ENCODE results near the gene FBXL12.

Gene FBXL12

GRCh38 chr19:9854282-9854846, 35.5 kb upstream of the FBXL12 start:
- WGBS (ENCODE audit: extremely low coverage, insufficient coverage, low lambda C conversion rate): no CpG with 5 or more reads among the region's 38 CpGs
- Histone ChIP-seq H3K4ac (ENCODE audit: low read depth, low read length) (no peak overlapping the region), H3K27me3 (ENCODE audit: insufficient read depth, low read length, poor library complexity) (no peaks in the 10 kb centered on the region), H2BK5ac (ENCODE audit: low read length) (no peak overlapping the region), H4K8ac (ENCODE audit: low read depth, low read length) (no peak overlapping the region), H2BK120ac (ENCODE audit: low read depth, low read length) (no peak overlapping the region), H2AK5ac (ENCODE audit: low read length) (no peak overlapping the region), H4K5ac (ENCODE audit: low read length) (no peak overlapping the region), H3K4me1 (ENCODE audit: control insufficient read depth, low read depth, low read length) (no peaks in the 10 kb centered on the region), H3K9ac (ENCODE audit: low read length) (no peak overlapping the region), H2BK15ac (replicated peaks; ENCODE audit: low read depth) (no peak overlapping the region), H3K79me1 (ENCODE audit: low read length) (no peaks in the 10 kb centered on the region), H3K56ac (ENCODE audit: low read length) (no peak overlapping the region), H3K23ac (ENCODE audit: low read length) (no peak overlapping the region), H3K18ac (ENCODE audit: low read length) (no peak overlapping the region), H3K4me2 (ENCODE audit: low read length) (no peak overlapping the region), H3K27ac (ENCODE audit: low read depth, low read length) (no peak overlapping the region), H3K79me2 (ENCODE audit: control insufficient read depth, insufficient read depth, low read length) (no peaks in the 10 kb centered on the region), H3K36me3 (ENCODE audit: control insufficient read depth, insufficient read depth, low read length) (no peaks in the 10 kb centered on the region), H3K4me3 (ENCODE audit: low read length) (no peak overlapping the region)
- no peak for DNase-seq

GRCh38 chr19:9850235-9850959, 31.5 kb upstream of the FBXL12 start:
- Histone ChIP-seq H3K4ac (ENCODE audit: low read depth, low read length) (no peak overlapping the region), H3K79me1 (ENCODE audit: low read length) (no peaks in the 10 kb centered on the region), H3K4me3 (ENCODE audit: low read length) (no peak overlapping the region), H2BK15ac (replicated peaks; ENCODE audit: low read depth) (no peak overlapping the region), H3K79me2 (ENCODE audit: control insufficient read depth, insufficient read depth, low read length) (no peaks in the 10 kb centered on the region), H3K36me3 (ENCODE audit: control insufficient read depth, insufficient read depth, low read length) (no peaks in the 10 kb centered on the region), H3K18ac (ENCODE audit: low read length) (no peak overlapping the region), H3K56ac (ENCODE audit: low read length) (no peak overlapping the region), H3K27ac (ENCODE audit: low read depth, low read length) (no peak overlapping the region), H3K23ac (ENCODE audit: low read length) (no peak overlapping the region), H2BK120ac (ENCODE audit: low read depth, low read length) (no peak overlapping the region), H4K5ac (ENCODE audit: low read length) (no peak overlapping the region), H3K4me2 (ENCODE audit: low read length) (no peak overlapping the region), H3K4me1 (ENCODE audit: control insufficient read depth, low read depth, low read length) (no peaks in the 10 kb centered on the region), H2BK5ac (ENCODE audit: low read length) (no peak overlapping the region), H2AK5ac (ENCODE audit: low read length) (no peak overlapping the region), H3K27me3 (ENCODE audit: insufficient read depth, low read length, poor library complexity) (no peaks in the 10 kb centered on the region), H3K9ac (ENCODE audit: low read length) (no peak overlapping the region), H4K8ac (ENCODE audit: low read depth, low read length) (no peak overlapping the region)
- WGBS (ENCODE audit: extremely low coverage, insufficient coverage, low lambda C conversion rate): no CpG with 5 or more reads among the region's 19 CpGs
- DNase-seq: no peak

- Histone ChIP-seq H3K9ac (ENCODE audit: low read length) (no peak overlapping the region), H3K56ac (ENCODE audit: low read length) (no peak overlapping the region), H3K4me2 (ENCODE audit: low read length) (no peak overlapping the region), H3K23ac (ENCODE audit: low read length) (no peak overlapping the region), H3K4me1 (ENCODE audit: control insufficient read depth, low read depth, low read length) (no peaks in the 10 kb centered on the region), H3K4me3 (ENCODE audit: low read length) (no peak overlapping the region), H3K79me1 (ENCODE audit: low read length) (no peaks in the 10 kb centered on the region), H3K79me2 (ENCODE audit: control insufficient read depth, insufficient read depth, low read length) (no peaks in the 10 kb centered on the region), H3K4ac (ENCODE audit: low read depth, low read length) (no peak overlapping the region), H4K8ac (ENCODE audit: low read depth, low read length) (no peak overlapping the region), H2BK5ac (ENCODE audit: low read length) (no peak overlapping the region), H3K27ac (ENCODE audit: low read depth, low read length) (no peak overlapping the region), H4K5ac (ENCODE audit: low read length) (no peak overlapping the region), H2BK120ac (ENCODE audit: low read depth, low read length) (no peak overlapping the region), H2BK15ac (replicated peaks; ENCODE audit: low read depth) (no peak overlapping the region), H2AK5ac (ENCODE audit: low read length) (no peak overlapping the region), H3K18ac (ENCODE audit: low read length) (no peak overlapping the region), H3K36me3 (ENCODE audit: control insufficient read depth, insufficient read depth, low read length) (no peaks in the 10 kb centered on the region), H3K27me3 (ENCODE audit: insufficient read depth, low read length, poor library complexity) (no peaks in the 10 kb centered on the region)
- no peak for DNase-seq
- no CpG with 5 or more reads among the region's 7 CpGs for WGBS (ENCODE audit: extremely low coverage, insufficient coverage, low lambda C conversion rate)
Observed at GRCh38 chr19:9849791-9850190, 30.9 kb upstream of the FBXL12 start.

GRCh38 chr19:9848762-9849161, 29.9 kb upstream of the FBXL12 start:
- Histone ChIP-seq H3K36me3 (ENCODE audit: control insufficient read depth, insufficient read depth, low read length) (no peaks in the 10 kb centered on the region), H3K23ac (ENCODE audit: low read length) (no peak overlapping the region), H2BK15ac (replicated peaks; ENCODE audit: low read depth) (no peak overlapping the region), H3K18ac (ENCODE audit: low read length) (no peak overlapping the region), H3K79me1 (ENCODE audit: low read length) (no peaks in the 10 kb centered on the region), H3K56ac (ENCODE audit: low read length) (no peak overlapping the region), H3K4me2 (ENCODE audit: low read length) (no peak overlapping the region), H3K4me1 (ENCODE audit: control insufficient read depth, low read depth, low read length) (no peaks in the 10 kb centered on the region), H3K27me3 (ENCODE audit: insufficient read depth, low read length, poor library complexity) (no peaks in the 10 kb centered on the region), H3K79me2 (ENCODE audit: control insufficient read depth, insufficient read depth, low read length) (no peaks in the 10 kb centered on the region), H2BK120ac (ENCODE audit: low read depth, low read length) (no peak overlapping the region), H3K9ac (ENCODE audit: low read length) (no peak overlapping the region), H3K27ac (ENCODE audit: low read depth, low read length) (no peak overlapping the region), H2AK5ac (ENCODE audit: low read length) (no peak overlapping the region), H4K5ac (ENCODE audit: low read length) (no peak overlapping the region), H3K4ac (ENCODE audit: low read depth, low read length) (no peak overlapping the region), H3K4me3 (ENCODE audit: low read length) (no peak overlapping the region), H2BK5ac (ENCODE audit: low read length) (no peak overlapping the region), H4K8ac (ENCODE audit: low read depth, low read length) (no peak overlapping the region)
- no peak for DNase-seq
- WGBS (ENCODE audit: extremely low coverage, insufficient coverage, low lambda C conversion rate): no CpG with 5 or more reads among the region's 23 CpGs

GRCh38 chr19:9848060-9848459, 29.2 kb upstream of the FBXL12 start:
- Histone ChIP-seq H2BK120ac (ENCODE audit: low read depth, low read length) (no peak overlapping the region), H3K4me2 (ENCODE audit: low read length) (no peak overlapping the region), H3K27me3 (ENCODE audit: insufficient read depth, low read length, poor library complexity) (no peaks in the 10 kb centered on the region), H3K23ac (ENCODE audit: low read length) (no peak overlapping the region), H3K27ac (ENCODE audit: low read depth, low read length) (no peak overlapping the region), H2BK15ac (replicated peaks; ENCODE audit: low read depth) (no peak overlapping the region), H3K18ac (ENCODE audit: low read length) (no peak overlapping the region), H3K9ac (ENCODE audit: low read length) (no peak overlapping the region), H3K4me1 (ENCODE audit: control insufficient read depth, low read depth, low read length) (no peaks in the 10 kb centered on the region), H3K56ac (ENCODE audit: low read length) (no peak overlapping the region), H2BK5ac (ENCODE audit: low read length) (no peak overlapping the region), H3K36me3 (ENCODE audit: control insufficient read depth, insufficient read depth, low read length) (no peaks in the 10 kb centered on the region), H3K79me1 (ENCODE audit: low read length) (no peaks in the 10 kb centered on the region), H4K8ac (ENCODE audit: low read depth, low read length) (no peak overlapping the region), H3K4me3 (ENCODE audit: low read length) (no peak overlapping the region), H3K4ac (ENCODE audit: low read depth, low read length) (no peak overlapping the region), H4K5ac (ENCODE audit: low read length) (no peak overlapping the region), H3K79me2 (ENCODE audit: control insufficient read depth, insufficient read depth, low read length) (no peaks in the 10 kb centered on the region), H2AK5ac (ENCODE audit: low read length) (no peak overlapping the region)
- DNase-seq: peak; percentile 42
- WGBS (ENCODE audit: extremely low coverage, insufficient coverage, low lambda C conversion rate): no CpG with 5 or more reads among the region's 4 CpGs
